Measurements from ENCODE around the gene TUBGCP6. TPM values are rescaled to one million over a fixed set of nuclear protein-coding genes. Genes with fewer than 3 reads are reported as not detected.

The TUBGCP6 gene
- total and polyA plus RNA-seq, 2 experiments from 2014 or later = 32.6 to 46.1 TPM

GRCh38 chr22:50262973-50263617 lies 18.3 kb upstream of the TUBGCP6 start:
- no peaks in the 10 kb centered on the region for H3K4me1 ChIP-seq (ENCODE audit: low read depth)
- no peak overlapping the region for H3K4me3 ChIP-seq
- peaks cover 32% of the 10 kb centered on the region for H3K27me3 ChIP-seq
- no peak for DNase-seq (ENCODE audit: low read depth in 1 of 2, low spot score in 1 of 2)
- no peak overlapping the region for H3K27ac ChIP-seq
- TF ChIP-seq CTCF (IDR thresholded peaks at IDR 0.05; ENCODE audit: low read depth, low read length) = no peak
- no peaks in the 10 kb centered on the region for H3K36me3 ChIP-seq
- no peaks in the 10 kb centered on the region for H3K9me3 ChIP-seq (ENCODE audit: low read depth)

GRCh38 chr22:50262460-50262911 lies 17.7 kb upstream of the TUBGCP6 start:
- Histone ChIP-seq H3K36me3 (no peaks in the 10 kb centered on the region), H3K27me3 (peaks cover 26% of the 10 kb centered on the region), H3K4me1 (ENCODE audit: low read depth) (no peaks in the 10 kb centered on the region), H3K9me3 (ENCODE audit: low read depth) (no peaks in the 10 kb centered on the region), H3K27ac (no peak overlapping the region), H3K4me3 (no peak overlapping the region)
- no peak for DNase-seq (ENCODE audit: low read depth in 1 of 2, low spot score in 1 of 2)
- no peak for TF ChIP-seq CTCF (IDR thresholded peaks at IDR 0.05; ENCODE audit: low read depth, low read length)

- peaks cover 20% of the 10 kb centered on the region for H3K27me3 ChIP-seq
- H3K36me3 ChIP-seq = no peaks in the 10 kb centered on the region
- no peak for TF ChIP-seq CTCF (IDR thresholded peaks at IDR 0.05; ENCODE audit: low read depth, low read length)
- DNase-seq (ENCODE audit: low read depth in 1 of 2, low spot score in 1 of 2) = peak; percentile 68 to 82
- no peak within 1 kb of the TSS for H3K27ac ChIP-seq
- peak within 1 kb of the TSS; percentile 50 for H3K4me3 ChIP-seq
- no peaks in the 10 kb centered on the region for H3K4me1 ChIP-seq (ENCODE audit: low read depth)
- no peaks in the 10 kb centered on the region for H3K9me3 ChIP-seq (ENCODE audit: low read depth)
Observed at GRCh38 chr22:50261615-50262459, 17.0 kb upstream of the TUBGCP6 start, which contains the start of gene MAPK12. Gene MAPK12, minus strand, starts transcription at chr22:50261683. Its CDS starts 174 bp downstream, at chr22:50261509.

- DNase-seq (ENCODE audit: low read depth in 1 of 2, low spot score in 1 of 2) = peak; percentile 75 to 76
- Histone ChIP-seq H3K9me3 (ENCODE audit: low read depth) (no peaks in the 10 kb centered on the region), H3K27ac (no peak overlapping the region), H3K4me3 (peak overlapping the region; percentile 50), H3K36me3 (no peaks in the 10 kb centered on the region), H3K4me1 (ENCODE audit: low read depth) (no peaks in the 10 kb centered on the region), H3K27me3 (peaks cover 11% of the 10 kb centered on the region)
- TF ChIP-seq CTCF (IDR thresholded peaks at IDR 0.05; ENCODE audit: low read depth, low read length) = no peak
Observed at GRCh38 chr22:50260801-50261614, 16.2 kb upstream of the TUBGCP6 start.

- Histone ChIP-seq H3K9me3 (ENCODE audit: low read depth) (no peaks in the 10 kb centered on the region), H3K27me3 (peaks cover 6% of the 10 kb centered on the region), H3K4me3 (peak overlapping the region; percentile 50), H3K27ac (no peak overlapping the region), H3K36me3 (no peaks in the 10 kb centered on the region), H3K4me1 (ENCODE audit: low read depth) (no peaks in the 10 kb centered on the region)
- no peak for DNase-seq (ENCODE audit: low read depth in 1 of 2, low spot score in 1 of 2)
- no peak for TF ChIP-seq CTCF (IDR thresholded peaks at IDR 0.05; ENCODE audit: low read depth, low read length)
Observed at GRCh38 chr22:50260434-50260800, 15.6 kb upstream of the TUBGCP6 start.

Measured in cardiac muscle cell (in vitro differentiated cells and primary cell).